ENCODE results near the gene RBM3. TPM values are rescaled to one million over a fixed set of nuclear protein-coding genes. Genes with fewer than 3 reads are reported as not detected.
A peak's percentile ranks its signal among the peaks of the same experiment; 100 is the strongest.

Gene RBM3
- total RNA-seq, 1 donor from 2014 or later, result 177 TPM

DNA sequence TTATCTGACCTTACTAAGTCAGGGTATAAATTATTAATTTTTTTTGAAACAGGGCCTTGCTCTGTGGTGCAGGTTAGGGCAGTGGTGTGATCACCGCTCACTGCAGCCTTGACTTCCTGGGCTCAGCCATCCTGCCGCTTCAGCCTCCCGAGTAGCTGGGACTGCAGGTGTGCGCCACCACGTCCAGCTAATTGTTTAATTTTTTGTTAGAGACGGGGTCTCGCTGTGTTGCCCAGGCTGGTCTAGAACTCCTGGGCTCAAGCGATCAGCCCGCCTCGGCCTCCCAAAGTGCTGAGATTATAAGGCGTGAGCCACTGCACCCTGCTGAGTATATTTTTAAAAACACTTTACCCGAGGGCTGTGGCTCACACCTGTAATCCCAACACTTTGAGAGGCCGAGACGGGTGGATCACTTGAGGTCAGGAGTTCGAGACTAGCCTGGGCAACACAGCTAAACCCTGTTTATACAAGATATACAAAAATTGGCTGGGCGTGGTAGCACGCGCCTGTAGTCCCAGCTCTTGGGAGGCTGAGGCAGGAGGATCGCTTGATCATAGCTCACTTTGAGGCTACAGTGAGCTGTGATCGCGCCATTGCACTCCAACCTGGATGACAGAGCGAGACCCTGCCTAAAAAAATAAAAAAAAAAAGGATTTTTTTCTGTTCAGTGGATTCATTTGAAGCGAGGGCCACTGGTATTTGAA lies 35.5 kb upstream of the RBM3 start:
- FAIRE-seq (no peak), DNase-seq (ENCODE audit: low read depth) (no peak)
- Histone ChIP-seq H3K27me3 (ENCODE audit: control insufficient read depth, insufficient read depth, low read length) (no peaks in the 10 kb centered on the region), H3K4me3 (ENCODE audit: low read depth, low read length) (peak overlapping the region; percentile 63), H3K36me3 (ENCODE audit: control insufficient read depth, insufficient read depth, low read length) (no peaks in the 10 kb centered on the region)
- TF ChIP-seq, protein P1, sequence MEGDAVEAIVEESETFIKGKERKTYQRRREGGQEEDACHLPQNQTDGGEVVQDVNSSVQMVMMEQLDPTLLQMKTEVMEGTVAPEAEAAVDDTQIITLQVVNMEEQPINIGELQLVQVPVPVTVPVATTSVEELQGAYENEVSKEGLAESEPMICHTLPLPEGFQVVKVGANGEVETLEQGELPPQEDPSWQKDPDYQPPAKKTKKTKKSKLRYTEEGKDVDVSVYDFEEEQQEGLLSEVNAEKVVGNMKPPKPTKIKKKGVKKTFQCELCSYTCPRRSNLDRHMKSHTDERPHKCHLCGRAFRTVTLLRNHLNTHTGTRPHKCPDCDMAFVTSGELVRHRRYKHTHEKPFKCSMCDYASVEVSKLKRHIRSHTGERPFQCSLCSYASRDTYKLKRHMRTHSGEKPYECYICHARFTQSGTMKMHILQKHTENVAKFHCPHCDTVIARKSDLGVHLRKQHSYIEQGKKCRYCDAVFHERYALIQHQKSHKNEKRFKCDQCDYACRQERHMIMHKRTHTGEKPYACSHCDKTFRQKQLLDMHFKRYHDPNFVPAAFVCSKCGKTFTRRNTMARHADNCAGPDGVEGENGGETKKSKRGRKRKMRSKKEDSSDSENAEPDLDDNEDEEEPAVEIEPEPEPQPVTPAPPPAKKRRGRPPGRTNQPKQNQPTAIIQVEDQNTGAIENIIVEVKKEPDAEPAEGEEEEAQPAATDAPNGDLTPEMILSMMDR (IDR thresholded peaks at IDR 0.05; ENCODE audit: insufficient read depth, low read length, severe bottlenecking), result no peak

DNA sequence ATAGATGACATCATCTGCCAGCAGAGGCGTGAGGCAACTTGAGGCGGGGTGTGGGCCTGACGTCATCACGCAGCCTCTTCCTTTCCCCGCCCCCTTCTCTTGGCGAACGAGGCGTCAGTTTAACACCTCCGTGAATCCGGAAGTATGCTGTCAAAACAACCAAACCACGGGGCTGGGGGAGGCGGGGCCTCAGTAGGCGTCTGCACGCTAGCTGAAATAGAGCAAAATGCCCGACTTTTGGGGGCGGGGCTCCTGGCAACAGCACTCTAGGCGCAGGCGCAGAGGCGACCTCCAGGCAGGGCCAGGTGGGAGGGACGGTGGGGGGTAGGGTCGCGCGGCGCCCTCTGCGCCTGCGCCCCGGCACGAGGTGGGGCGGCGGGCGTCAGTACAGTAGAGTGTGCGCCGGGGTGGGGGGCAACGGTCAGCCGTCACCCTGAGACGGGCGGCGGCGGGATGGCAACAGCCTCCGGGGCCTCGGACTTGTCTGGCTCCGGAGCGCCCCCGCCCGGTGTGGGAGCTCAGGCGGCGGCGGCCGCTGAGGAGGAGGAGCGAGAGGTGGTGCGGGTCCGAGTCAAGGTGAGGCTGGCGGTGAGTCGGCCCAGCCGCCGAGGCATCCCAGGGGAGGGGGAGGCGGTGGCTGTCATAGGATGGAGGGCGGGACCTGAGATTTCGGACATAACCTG lies 34.8 kb upstream of the RBM3 start, which contains the start of gene TBC1D25:
TBC1D25 (plus strand) TSS at position 370 of the 683 bp plus-strand sequence; CDS start at position 454, 84 bp downstream.
- DNase-seq (ENCODE audit: low read depth) (peak; percentile 94), FAIRE-seq (no peak)
- Histone ChIP-seq H3K4me3 (ENCODE audit: low read depth, low read length) (peak within 1 kb of the TSS; percentile 63), H3K27me3 (ENCODE audit: control insufficient read depth, insufficient read depth, low read length) (no peaks in the 10 kb centered on the region), H3K36me3 (ENCODE audit: control insufficient read depth, insufficient read depth, low read length) (no peaks in the 10 kb centered on the region)
- TF ChIP-seq, protein P1 (IDR thresholded peaks at IDR 0.05; ENCODE audit: insufficient read depth, low read length, severe bottlenecking), result peak; percentile 54

DNA sequence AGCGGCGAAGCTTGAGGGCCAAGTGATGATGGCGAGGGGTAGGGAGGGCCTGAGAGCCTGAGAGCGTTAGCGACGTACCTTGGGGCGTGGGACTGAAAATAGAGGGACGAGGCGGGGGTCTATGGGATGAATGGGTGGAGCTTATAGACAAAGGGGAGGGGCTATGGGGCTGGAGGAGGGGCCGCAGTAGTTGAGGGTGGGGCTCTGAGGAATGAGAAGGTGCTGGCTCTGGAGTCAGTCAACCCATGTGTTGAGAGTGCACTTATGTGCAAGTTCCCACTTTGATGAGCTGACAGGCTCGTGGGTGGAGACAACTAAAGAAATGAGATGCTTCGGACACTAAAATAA lies 34.3 kb upstream of the RBM3 start:
- peak overlapping the region; percentile 63 for H3K4me3 ChIP-seq (ENCODE audit: low read depth, low read length)
- FAIRE-seq (no peak), DNase-seq (ENCODE audit: low read depth) (peak; percentile 40)
- peaks cover 2% of the 10 kb centered on the region for H3K36me3 ChIP-seq (ENCODE audit: control insufficient read depth, insufficient read depth, low read length)
- TF ChIP-seq, protein P1 (IDR thresholded peaks at IDR 0.05; ENCODE audit: insufficient read depth, low read length, severe bottlenecking), result no peak
- H3K27me3 ChIP-seq (ENCODE audit: control insufficient read depth, insufficient read depth, low read length), result no peaks in the 10 kb centered on the region

DNA sequence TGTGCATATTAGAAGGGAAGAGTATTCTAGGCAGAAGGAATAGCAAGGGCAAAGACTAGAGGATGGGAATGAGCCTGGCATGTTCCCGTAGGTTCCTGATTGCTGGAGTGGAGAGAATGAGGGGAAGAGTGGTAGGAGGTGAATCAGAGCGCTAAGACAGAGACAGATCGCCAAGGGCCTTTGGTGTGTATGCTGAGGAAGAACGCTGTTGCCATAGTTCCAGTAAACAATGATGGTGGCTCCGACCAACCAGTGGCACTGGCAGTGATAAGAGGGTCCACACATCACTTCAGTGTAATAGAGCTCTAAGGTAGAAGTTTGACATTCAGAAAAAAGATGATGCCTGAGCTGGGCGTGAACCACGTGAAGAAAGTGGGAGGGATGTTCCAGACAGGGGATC lies 33.8 kb upstream of the RBM3 start:
- Histone ChIP-seq H3K36me3 (ENCODE audit: control insufficient read depth, insufficient read depth, low read length) (peaks cover 2% of the 10 kb centered on the region), H3K4me3 (ENCODE audit: low read depth, low read length) (peak overlapping the region; percentile 63), H3K27me3 (ENCODE audit: control insufficient read depth, insufficient read depth, low read length) (no peaks in the 10 kb centered on the region)
- DNase-seq (ENCODE audit: low read depth) (no peak), FAIRE-seq (no peak)
- TF ChIP-seq, protein P1 (IDR thresholded peaks at IDR 0.05; ENCODE audit: insufficient read depth, low read length, severe bottlenecking), result no peak

DNA sequence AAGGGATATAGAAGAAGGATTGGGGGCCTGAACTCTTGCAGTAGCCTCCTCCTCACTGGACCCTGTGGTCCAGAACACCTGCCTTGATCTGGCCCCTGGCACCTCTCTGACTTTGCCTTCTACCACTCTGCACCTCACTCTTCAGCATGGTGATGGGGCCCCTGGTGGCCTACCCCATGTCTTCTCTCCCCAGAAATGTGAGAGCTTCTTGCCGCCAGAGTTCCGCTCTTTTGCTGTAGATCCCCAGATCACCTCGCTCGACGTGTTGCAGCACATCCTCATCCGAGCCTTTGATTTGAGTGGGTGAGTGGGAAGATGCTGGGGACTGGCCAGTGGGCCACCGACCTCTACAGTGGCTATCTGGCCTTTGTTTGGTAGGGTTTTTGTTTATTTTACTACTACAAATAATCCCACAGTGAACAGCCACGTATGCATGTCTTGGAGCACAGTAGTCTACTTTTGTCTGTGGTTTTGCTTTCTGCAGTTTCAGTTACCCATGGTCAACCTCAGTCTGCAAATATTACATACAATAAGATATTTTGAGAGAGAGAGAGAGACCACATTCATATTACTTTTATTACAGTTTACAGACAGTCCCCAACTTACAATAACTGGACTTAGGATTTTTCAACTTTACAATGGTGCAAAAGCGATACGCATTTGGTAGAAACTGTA lies 33.0 kb upstream of the RBM3 start:
- TF ChIP-seq, protein P1 (IDR thresholded peaks at IDR 0.05; ENCODE audit: insufficient read depth, low read length, severe bottlenecking), result no peak
- FAIRE-seq (no peak), DNase-seq (ENCODE audit: low read depth) (no peak)
- Histone ChIP-seq H3K36me3 (ENCODE audit: control insufficient read depth, insufficient read depth, low read length) (peaks cover 2% of the 10 kb centered on the region), H3K4me3 (ENCODE audit: low read depth, low read length) (no peak overlapping the region), H3K27me3 (ENCODE audit: control insufficient read depth, insufficient read depth, low read length) (no peaks in the 10 kb centered on the region)

Measured in bronchial epithelial cell (primary cell).